Measurements from ENCODE around the gene DOCK3. TPM values are rescaled to one million over a fixed set of nuclear protein-coding genes. Genes with fewer than 3 reads are reported as not detected.

DOCK3 gene
- polyA plus RNA-seq, 1 donor from 2014 or later = 15.6 TPM

DNA sequence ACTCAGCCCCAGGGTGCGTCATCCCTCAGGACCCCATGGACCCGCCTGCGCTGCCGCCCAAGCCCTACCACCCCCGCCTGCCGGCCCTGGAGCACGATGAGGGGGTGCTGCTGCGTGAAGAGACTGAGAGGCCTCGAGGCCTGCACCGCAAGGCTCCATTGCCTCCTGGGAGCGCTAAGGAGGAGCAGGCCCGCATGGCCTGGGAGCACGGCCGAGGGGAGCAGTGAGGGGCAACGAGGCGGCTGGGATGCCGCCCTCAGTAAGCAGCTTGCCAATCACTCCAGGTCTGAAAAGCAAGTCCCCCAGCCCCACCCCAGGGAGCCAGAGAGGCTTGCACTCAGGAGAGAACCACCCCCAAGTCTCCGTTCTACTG is 706.6 kb downstream of the DOCK3 start:
- Histone ChIP-seq H3K9ac (ENCODE audit: low read length) (no peak overlapping the region), H3K9me3 (ENCODE audit: low read length) (no peaks in the 10 kb centered on the region), H3K4me2 (ENCODE audit: low read length) (no peak overlapping the region), H3K36me3 (ENCODE audit: insufficient read depth, low read length) (no peaks in the 10 kb centered on the region), H4K20me1 (ENCODE audit: insufficient read depth) (no peaks in the 10 kb centered on the region), H3K4me3 (ENCODE audit: low read length) (no peak overlapping the region), H3F3A (ENCODE audit: insufficient read depth, low read length, poor library complexity, severe bottlenecking) (no peaks in the 10 kb centered on the region), H2AFZ (ENCODE audit: low read depth, low read length) (no peak overlapping the region), H3K9me2 (ENCODE audit: insufficient read depth, low read length) (no peaks in the 10 kb centered on the region), H3K27ac (ENCODE audit: low read length) (no peak overlapping the region), H3K27me3 (ENCODE audit: insufficient read depth, low read depth, low read length) (no peaks in the 10 kb centered on the region), H3K79me2 (replicated peaks; ENCODE audit: insufficient read depth, low read length) (peaks cover 20% of the 10 kb centered on the region)
- TF ChIP-seq POLR2AphosphoS5 (IDR thresholded peaks at IDR 0.05) (no peak), EZH2 (IDR thresholded peaks at IDR 0.05; ENCODE audit: borderline replicate concordance, insufficient read depth, low read length, poor library complexity, severe bottlenecking) (no peak), CTCF (IDR thresholded peaks at IDR 0.05; ENCODE audit: poor library complexity, severe bottlenecking) (no peak), MXI1 (conservative IDR thresholded peaks at IDR 0.05; ENCODE audit: poor library complexity, severe bottlenecking) (no peak), REST (IDR thresholded peaks at IDR 0.05; ENCODE audit: borderline replicate concordance) (no peak), SMC3 (conservative IDR thresholded peaks at IDR 0.05; ENCODE audit: poor library complexity) (no peak), RAD21 (conservative IDR thresholded peaks at IDR 0.05) (no peak), TAF1 (IDR thresholded peaks at IDR 0.05; ENCODE audit: low read depth) (no peak), EP300 (conservative IDR thresholded peaks at IDR 0.05; ENCODE audit: poor library complexity, severe bottlenecking) (no peak)

GRCh38 chr3:51382076-51382745 is 707.5 kb downstream of the DOCK3 start:
- Histone ChIP-seq H3K36me3 (ENCODE audit: insufficient read depth, low read length) (no peaks in the 10 kb centered on the region), H3K27me3 (ENCODE audit: insufficient read depth, low read depth, low read length) (no peaks in the 10 kb centered on the region), H3K4me3 (ENCODE audit: low read length) (no peak overlapping the region), H4K20me1 (ENCODE audit: insufficient read depth) (no peaks in the 10 kb centered on the region), H3K4me2 (ENCODE audit: low read length) (no peak overlapping the region), H3K9me3 (ENCODE audit: low read length) (no peaks in the 10 kb centered on the region), H3K9ac (ENCODE audit: low read length) (no peak overlapping the region), H3K9me2 (ENCODE audit: insufficient read depth, low read length) (no peaks in the 10 kb centered on the region), H3K79me2 (replicated peaks; ENCODE audit: insufficient read depth, low read length) (peaks cover 26% of the 10 kb centered on the region), H3F3A (ENCODE audit: insufficient read depth, low read length, poor library complexity, severe bottlenecking) (no peaks in the 10 kb centered on the region), H2AFZ (ENCODE audit: low read depth, low read length) (no peak overlapping the region), H3K27ac (ENCODE audit: low read length) (no peak overlapping the region)
- TF ChIP-seq TAF1 (IDR thresholded peaks at IDR 0.05; ENCODE audit: low read depth) (no peak), MXI1 (conservative IDR thresholded peaks at IDR 0.05; ENCODE audit: poor library complexity, severe bottlenecking) (no peak)

Measured in neural cell (in vitro differentiated cells).